Activated CD8-positive, alpha-beta T cell treated with anti-CD3 and anti-CD28 coated beads, Interleukin-2, amount 10 ng/mL, durations not matched to agents 7 days and 5 days (primary cell): Measurements from ENCODE around the gene RRBP1. TPM values are rescaled to one million over a fixed set of nuclear protein-coding genes. Genes with fewer than 3 reads are reported as not detected.

Experiments
- ATAC-seq: fragments of 150-1000 bp; cut with Tn5 transposase; one replicate; pipeline ENCODE4 v1.10.0; 2021; ENCODE audit warnings: moderate library complexity
- CTCF ChIA-PET: fragments of 350-600 bp; sonication (Branson Sonifier 250); formaldehyde crosslinking; loops from one replicate; lab custom pipeline; 2021; ENCODE audit warnings: antibody characterized with exemption; lab: Charles Lee
- POLR2A ChIA-PET: fragments of 350-600 bp; sonication (Branson Sonifier 250); formaldehyde crosslinking; loops from one replicate; lab custom pipeline; 2021; ENCODE audit warnings: antibody characterized with exemption; lab: Charles Lee
- DNase-seq: peaks from one replicate; pipeline ENCODE4 v3.0.0-alpha.2; 2020
- H3K27ac Mint-ChIP-seq: one replicate; pipeline ENCODE4 v1.8.0; 2021; ENCODE audit warnings: mild to moderate bottlenecking, mixed read lengths
- H3K27me3 Mint-ChIP-seq: one replicate; pipeline ENCODE4 v1.8.0; 2021; ENCODE audit warnings: low read depth, mixed read lengths
- H3K36me3 Mint-ChIP-seq: one replicate; pipeline ENCODE4 v1.8.0; 2021; ENCODE audit warnings: low read depth, mixed read lengths
- H3K4me1 Mint-ChIP-seq: one replicate; pipeline ENCODE4 v1.8.0; 2021; ENCODE audit warnings: low read depth, mixed read lengths
- H3K4me3 Mint-ChIP-seq: one replicate; pipeline ENCODE4 v1.8.0; 2021; ENCODE audit warnings: mild to moderate bottlenecking, mixed read lengths
- H3K9me3 Mint-ChIP-seq: one replicate; pipeline ENCODE4 v1.8.0; 2022; ENCODE audit warnings: mixed read lengths; ENCODE audit not compliant: insufficient read depth
- total RNA-seq, 2 experiments: library from RNA; stranded (reverse); gene quantifications; one replicate each; pipeline ENCODE4 v1.2.3, GENCODE V29; 2021

RRBP1 gene
- total RNA-seq, 2 experiments from 2014 or later = 64.3 to 66.7 TPM

- ATAC-seq = no peak
- peaks cover 38% of the 10 kb centered on the region for H3K36me3 Mint-ChIP-seq
Measured at GRCh38 chr20:17678295-17678694, 3.7 kb downstream of the RRBP1 start.

DNA sequence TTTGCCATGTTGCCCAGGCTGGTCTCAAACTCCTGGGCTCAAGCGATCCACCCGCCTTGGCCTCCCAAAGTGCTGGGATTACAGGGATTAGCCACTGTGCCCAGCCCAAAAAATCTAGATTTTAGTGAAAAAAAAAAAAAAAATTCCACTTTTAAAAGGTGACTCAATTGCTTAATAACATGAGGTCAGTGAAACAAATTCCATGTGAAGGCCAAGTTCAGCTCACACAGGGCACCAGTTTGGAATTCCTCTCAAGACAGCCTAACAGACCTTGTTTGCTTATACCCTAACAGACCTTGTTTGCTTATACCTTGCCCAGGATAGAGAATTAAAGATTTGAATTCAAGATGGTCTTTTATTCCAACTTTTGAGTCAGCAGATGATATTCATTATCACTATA, 5.1 kb downstream of the RRBP1 start:
- peaks cover 40% of the 10 kb centered on the region for H3K36me3 Mint-ChIP-seq
- DNase-seq (no peak), ATAC-seq (no peak)
- H3K27ac Mint-ChIP-seq = no peak overlapping the region
- CTCF ChIA-PET = interaction anchor here (0.5 to 1.0 kb wide), 2 partner anchors 172 to 578 kb away, joined by 3 to 4 read pairs; no protein-coding TSS in a partner anchor
- POLR2A ChIA-PET = interaction anchor here (1.6 kb wide), 1 partner anchor 11 kb away, joined by 4 read pairs; no protein-coding TSS in a partner anchor
- peaks cover 33% of the 10 kb centered on the region for H3K4me1 Mint-ChIP-seq
- no peaks in the 10 kb centered on the region for H3K27me3 Mint-ChIP-seq
- H3K9me3 Mint-ChIP-seq = no peaks in the 10 kb centered on the region
- H3K4me3 Mint-ChIP-seq = no peak overlapping the region

More at GRCh38 chr20:17678295-17678694, 3.7 kb downstream of the RRBP1 start:
- no peak overlapping the region for H3K4me3 Mint-ChIP-seq
- no peaks in the 10 kb centered on the region for H3K27me3 Mint-ChIP-seq
- peaks cover 38% of the 10 kb centered on the region for H3K4me1 Mint-ChIP-seq
- POLR2A ChIA-PET = no interaction called here
- CTCF ChIA-PET = interaction anchor here (1.0 to 3.7 kb wide), 3 partner anchors 12 to 221 kb away, joined by 3 to 16 read pairs (median 3); no protein-coding TSS in a partner anchor
- H3K9me3 Mint-ChIP-seq = no peaks in the 10 kb centered on the region
- no peak for DNase-seq
- H3K27ac Mint-ChIP-seq = no peak overlapping the region

DNA sequence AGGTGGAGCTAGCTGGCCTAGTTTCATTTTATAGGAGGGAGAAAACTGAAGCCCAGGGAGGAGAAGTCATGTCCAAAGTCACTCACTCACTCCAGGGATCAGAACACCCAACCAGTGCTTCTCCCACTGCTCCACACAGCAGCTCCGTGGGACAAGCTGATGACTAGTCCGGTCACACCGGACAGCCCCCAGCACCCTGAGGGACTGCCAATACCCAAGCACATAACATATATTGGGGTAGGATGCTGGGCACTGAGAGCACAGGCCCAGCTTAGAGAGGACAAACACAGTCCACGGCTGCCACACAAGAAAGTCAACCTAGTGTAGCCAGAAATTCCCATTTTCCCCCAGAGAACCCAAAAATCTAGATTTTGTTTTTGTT, 5.7 kb downstream of the RRBP1 start:
- peaks cover 34% of the 10 kb centered on the region for H3K4me1 Mint-ChIP-seq
- H3K27me3 Mint-ChIP-seq = no peaks in the 10 kb centered on the region
- no peak overlapping the region for H3K27ac Mint-ChIP-seq
- no peak overlapping the region for H3K4me3 Mint-ChIP-seq
- ATAC-seq (no peak), DNase-seq (no peak)
- CTCF ChIA-PET = interaction anchor here (0.5 to 0.8 kb wide), 2 partner anchors 10 to 578 kb away, joined by 3 to 4 read pairs; no protein-coding TSS in a partner anchor
- POLR2A ChIA-PET = interaction anchor here (1.6 kb wide), 1 partner anchor 10 kb away, joined by 4 read pairs; no protein-coding TSS in a partner anchor
- H3K36me3 Mint-ChIP-seq = peaks cover 44% of the 10 kb centered on the region
- no peaks in the 10 kb centered on the region for H3K9me3 Mint-ChIP-seq

DNA sequence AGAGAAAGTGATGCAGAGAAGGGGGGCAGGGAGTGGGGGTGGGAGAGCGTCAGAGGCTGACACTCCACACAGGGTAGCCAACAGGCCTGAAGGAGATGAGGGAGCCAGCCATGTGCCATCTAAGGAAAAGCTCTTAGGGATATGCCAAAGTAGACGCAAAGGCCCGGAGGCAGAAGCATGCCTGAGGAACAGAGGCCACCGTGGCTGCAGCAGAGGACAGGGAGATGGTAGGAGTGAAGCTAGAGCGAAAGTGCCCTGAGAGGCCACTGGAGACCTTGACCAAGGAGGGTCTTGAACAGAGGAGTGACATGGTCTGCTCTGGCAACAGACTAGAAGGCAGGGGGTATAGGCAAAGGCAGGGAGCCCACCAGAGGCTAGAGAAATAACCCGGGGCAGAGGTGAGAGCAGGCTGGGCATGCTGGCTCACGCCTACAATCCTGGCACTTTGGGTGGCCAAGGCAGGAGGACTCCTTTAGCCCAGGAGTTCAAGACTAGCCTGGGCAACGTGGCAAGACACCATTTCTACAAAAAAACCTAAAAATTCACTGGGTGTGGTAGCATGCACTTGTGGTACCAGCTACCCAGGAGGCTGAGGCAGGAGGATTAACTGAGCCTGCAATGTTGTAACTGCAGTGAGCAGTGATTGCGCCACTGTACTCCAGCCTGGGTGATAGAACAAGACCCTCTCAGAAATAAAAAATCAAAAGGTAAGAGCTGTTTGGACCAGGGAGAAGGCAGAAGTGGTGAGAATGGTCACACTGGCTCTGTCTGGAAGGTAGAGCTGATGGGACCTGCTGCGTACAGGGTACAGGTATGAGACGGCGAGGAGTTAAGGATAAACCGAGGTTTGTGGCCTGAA, 6.3 kb downstream of the RRBP1 start:
- no peak overlapping the region for H3K4me3 Mint-ChIP-seq
- POLR2A ChIA-PET = interaction anchor here (1.6 kb wide), 1 partner anchor 9 kb away, joined by 4 read pairs; no protein-coding TSS in a partner anchor
- peaks cover 50% of the 10 kb centered on the region for H3K36me3 Mint-ChIP-seq

GRCh38 chr20:17674722-17675518, 7.1 kb downstream of the RRBP1 start:
- no peak overlapping the region for H3K4me3 Mint-ChIP-seq
- CTCF ChIA-PET = interaction anchor here (0.7 kb wide), 1 partner anchor 783 kb away, joined by 4 read pairs; no protein-coding TSS in a partner anchor

More for the DNA sequence above, 6.3 kb downstream of the RRBP1 start:
- peak; percentile 10 for ATAC-seq
- no peaks in the 10 kb centered on the region for H3K27me3 Mint-ChIP-seq
- DNase-seq = no peak
- CTCF ChIA-PET = interaction anchor here (0.7 to 0.8 kb wide), 2 partner anchors 9 to 782 kb away, joined by 3 to 4 read pairs; no protein-coding TSS in a partner anchor
- no peaks in the 10 kb centered on the region for H3K9me3 Mint-ChIP-seq
- H3K4me1 Mint-ChIP-seq = peaks cover 40% of the 10 kb centered on the region
- no peak overlapping the region for H3K27ac Mint-ChIP-seq

GRCh38 chr20:17673084-17673483, 9.0 kb downstream of the RRBP1 start:
- Mint-ChIP-seq H3K27ac (no peak overlapping the region), H3K9me3 (no peaks in the 10 kb centered on the region), H3K27me3 (no peaks in the 10 kb centered on the region), H3K4me3 (no peak overlapping the region), H3K4me1 (peaks cover 17% of the 10 kb centered on the region), H3K36me3 (peaks cover 40% of the 10 kb centered on the region)
- ChIA-PET POLR2A (no interaction called here), CTCF (interaction anchor here (1.0 kb wide), 1 partner anchor 10 kb away, joined by 3 read pairs; no protein-coding TSS in a partner anchor)
- DNase-seq (no peak), ATAC-seq (no peak)

More at GRCh38 chr20:17674722-17675518, 7.1 kb downstream of the RRBP1 start:
- H3K27me3 Mint-ChIP-seq = no peaks in the 10 kb centered on the region
- ATAC-seq (no peak), DNase-seq (no peak)
- peaks cover 35% of the 10 kb centered on the region for H3K4me1 Mint-ChIP-seq
- no peak overlapping the region for H3K27ac Mint-ChIP-seq
- H3K9me3 Mint-ChIP-seq = no peaks in the 10 kb centered on the region
- POLR2A ChIA-PET = no interaction called here
- peaks cover 51% of the 10 kb centered on the region for H3K36me3 Mint-ChIP-seq

- Mint-ChIP-seq H3K27me3 (no peaks in the 10 kb centered on the region), H3K9me3 (no peaks in the 10 kb centered on the region), H3K4me1 (peaks cover 13% of the 10 kb centered on the region), H3K36me3 (peaks cover 43% of the 10 kb centered on the region), H3K4me3 (no peak overlapping the region), H3K27ac (no peak overlapping the region)
- ChIA-PET POLR2A (no interaction called here), CTCF (no interaction called here)
- ATAC-seq (no peak), DNase-seq (no peak)
Measured at GRCh38 chr20:17671565-17671964, 10.5 kb downstream of the RRBP1 start.

GRCh38 chr20:17671011-17671410, 11.0 kb downstream of the RRBP1 start:
- DNase-seq = no peak
- ChIA-PET POLR2A (no interaction called here), CTCF (no interaction called here)
- peaks cover 38% of the 10 kb centered on the region for H3K36me3 Mint-ChIP-seq
- H3K4me1 Mint-ChIP-seq = peaks cover 15% of the 10 kb centered on the region
- ATAC-seq = no peak
- no peak overlapping the region for H3K4me3 Mint-ChIP-seq
- H3K9me3 Mint-ChIP-seq = no peaks in the 10 kb centered on the region
- H3K27ac Mint-ChIP-seq = no peak overlapping the region
- H3K27me3 Mint-ChIP-seq = no peaks in the 10 kb centered on the region

- peaks cover 28% of the 10 kb centered on the region for H3K4me1 Mint-ChIP-seq
- no peaks in the 10 kb centered on the region for H3K9me3 Mint-ChIP-seq
- H3K27me3 Mint-ChIP-seq = no peaks in the 10 kb centered on the region
- H3K27ac Mint-ChIP-seq = no peak overlapping the region
- CTCF ChIA-PET = interaction anchor here (6.1 kb wide), 1 partner anchor 13 kb away, joined by 39 read pairs; the partner anchor contains the start of gene RRBP1
- POLR2A ChIA-PET = no interaction called here
- no peak overlapping the region for H3K4me3 Mint-ChIP-seq
- no peak for DNase-seq
- ATAC-seq = no peak
- peaks cover 33% of the 10 kb centered on the region for H3K36me3 Mint-ChIP-seq
Measured at GRCh38 chr20:17669306-17669931, 12.6 kb downstream of the RRBP1 start.

- POLR2A ChIA-PET = no interaction called here
- no peak for ATAC-seq
- Mint-ChIP-seq H3K4me3 (no peak overlapping the region), H3K4me1 (peaks cover 37% of the 10 kb centered on the region), H3K27ac (peak overlapping the region; percentile 23), H3K9me3 (no peaks in the 10 kb centered on the region), H3K27me3 (no peaks in the 10 kb centered on the region), H3K36me3 (peaks cover 30% of the 10 kb centered on the region)
- CTCF ChIA-PET = interaction anchor here (6.1 kb wide), 1 partner anchor 14 kb away, joined by 39 read pairs; the partner anchor contains the start of gene RRBP1
- no peak for DNase-seq
Measured at GRCh38 chr20:17668432-17668831, 13.6 kb downstream of the RRBP1 start.

DNA sequence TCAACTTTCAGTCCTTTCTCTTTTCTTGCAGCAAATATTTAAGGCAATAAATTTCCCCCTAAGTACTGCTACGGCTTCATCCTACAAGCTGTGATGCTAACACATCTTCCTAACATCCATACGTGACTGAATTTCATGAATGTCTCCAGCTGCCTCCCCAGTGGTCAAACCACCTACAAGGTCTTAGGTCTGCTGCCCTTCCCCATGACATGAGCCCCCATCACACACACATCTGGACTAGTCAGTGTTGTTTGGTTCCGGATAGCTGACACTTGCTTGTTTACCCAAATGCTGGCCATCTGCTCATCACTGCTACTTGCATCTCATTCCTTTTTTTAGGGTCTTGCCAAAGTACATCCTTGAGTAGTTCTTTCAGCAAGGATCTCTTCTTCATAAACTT, 14.6 kb downstream of the RRBP1 start:
- POLR2A ChIA-PET = interaction anchor here (0.6 kb wide), 1 partner anchor 238 kb away, joined by 3 read pairs; no protein-coding TSS in a partner anchor
- Mint-ChIP-seq H3K36me3 (peaks cover 28% of the 10 kb centered on the region), H3K27ac (no peak overlapping the region), H3K4me3 (no peak overlapping the region), H3K9me3 (no peaks in the 10 kb centered on the region), H3K27me3 (no peaks in the 10 kb centered on the region), H3K4me1 (peaks cover 47% of the 10 kb centered on the region)
- DNase-seq (no peak), ATAC-seq (no peak)
- CTCF ChIA-PET = interaction anchor here (1.2 to 6.1 kb wide), 5 partner anchors 9 to 163 kb away, joined by 3 to 39 read pairs (median 8); partner anchors contain the start of gene RRBP1
